ENCODE results near the gene PCOLCE2. TPM values are rescaled to one million over a fixed set of nuclear protein-coding genes. Genes with fewer than 3 reads are reported as not detected.

Gene PCOLCE2
- total RNA-seq, 1 donor from 2014 or later = 1.8 TPM

DNA sequence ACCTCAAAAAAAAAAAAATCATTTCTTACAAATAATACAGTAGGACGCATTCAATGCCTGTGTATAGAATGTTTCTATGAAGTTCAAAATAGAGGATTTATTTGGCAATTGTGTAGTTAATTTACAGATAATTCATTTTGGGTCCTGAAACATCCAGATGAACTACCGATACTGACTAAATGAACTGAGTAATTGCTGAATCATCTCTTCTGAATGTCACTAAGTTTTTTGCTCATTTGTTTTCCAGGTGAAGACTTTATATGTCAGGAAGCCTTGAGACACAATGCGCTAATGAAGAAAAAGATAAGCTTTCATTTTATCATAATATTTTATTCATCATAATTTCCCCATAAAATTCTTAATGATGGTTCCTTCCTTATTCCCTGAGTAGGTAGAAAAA, 39.7 kb downstream of the PCOLCE2 start:
- TF ChIP-seq, protein P1, sequence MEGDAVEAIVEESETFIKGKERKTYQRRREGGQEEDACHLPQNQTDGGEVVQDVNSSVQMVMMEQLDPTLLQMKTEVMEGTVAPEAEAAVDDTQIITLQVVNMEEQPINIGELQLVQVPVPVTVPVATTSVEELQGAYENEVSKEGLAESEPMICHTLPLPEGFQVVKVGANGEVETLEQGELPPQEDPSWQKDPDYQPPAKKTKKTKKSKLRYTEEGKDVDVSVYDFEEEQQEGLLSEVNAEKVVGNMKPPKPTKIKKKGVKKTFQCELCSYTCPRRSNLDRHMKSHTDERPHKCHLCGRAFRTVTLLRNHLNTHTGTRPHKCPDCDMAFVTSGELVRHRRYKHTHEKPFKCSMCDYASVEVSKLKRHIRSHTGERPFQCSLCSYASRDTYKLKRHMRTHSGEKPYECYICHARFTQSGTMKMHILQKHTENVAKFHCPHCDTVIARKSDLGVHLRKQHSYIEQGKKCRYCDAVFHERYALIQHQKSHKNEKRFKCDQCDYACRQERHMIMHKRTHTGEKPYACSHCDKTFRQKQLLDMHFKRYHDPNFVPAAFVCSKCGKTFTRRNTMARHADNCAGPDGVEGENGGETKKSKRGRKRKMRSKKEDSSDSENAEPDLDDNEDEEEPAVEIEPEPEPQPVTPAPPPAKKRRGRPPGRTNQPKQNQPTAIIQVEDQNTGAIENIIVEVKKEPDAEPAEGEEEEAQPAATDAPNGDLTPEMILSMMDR (IDR thresholded peaks at IDR 0.05; ENCODE audit: unreplicated experiment) = no peak
- Mint-ChIP-seq H3K27ac (ENCODE audit: unreplicated experiment) (no peak overlapping the region), H3K27me3 (ENCODE audit: unreplicated experiment) (no peaks in the 10 kb centered on the region), H3K4me3 (ENCODE audit: unreplicated experiment) (no peak overlapping the region), H3K4me1 (ENCODE audit: unreplicated experiment) (no peaks in the 10 kb centered on the region), H3K36me3 (ENCODE audit: low read depth, unreplicated experiment) (no peaks in the 10 kb centered on the region), H3K9me3 (ENCODE audit: unreplicated experiment) (no peaks in the 10 kb centered on the region)
- DNase-seq (ENCODE audit: low spot score) = no peak

DNA sequence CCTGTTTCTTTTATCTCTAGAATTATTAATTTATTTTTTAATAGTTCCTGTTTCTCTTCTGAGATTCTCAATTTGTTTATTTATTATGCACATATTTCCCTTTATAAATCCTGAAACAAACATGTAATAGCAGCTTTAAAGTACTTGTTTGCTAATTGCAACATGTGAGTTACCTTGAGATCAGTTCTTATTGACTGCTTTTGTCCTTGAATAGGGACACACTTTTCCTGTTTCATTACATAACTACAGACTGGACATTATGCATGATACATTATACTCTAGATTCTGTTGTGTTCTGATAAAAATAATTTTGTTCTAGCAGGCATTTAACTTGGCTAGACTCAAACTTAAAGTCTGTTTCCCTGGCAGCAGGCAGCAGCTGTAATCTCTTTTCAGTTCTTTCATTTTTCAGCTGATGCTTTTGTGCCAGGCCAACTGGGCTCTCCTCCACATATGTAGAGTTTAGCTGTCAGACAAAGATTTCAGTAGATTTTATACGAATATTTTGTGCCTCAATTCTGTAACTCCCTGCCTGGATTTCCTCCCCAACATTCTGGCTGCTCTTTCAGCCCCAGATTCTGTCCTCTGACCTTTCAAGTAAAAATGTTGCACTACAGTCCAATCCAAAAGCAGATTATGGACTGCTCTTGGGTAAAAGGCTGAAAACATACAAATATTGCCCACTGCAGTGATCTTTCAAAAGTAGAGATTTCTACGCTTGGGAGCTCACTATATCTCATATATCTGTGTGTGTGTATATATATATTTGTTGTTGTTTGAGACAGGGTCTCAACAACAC, 41.9 kb downstream of the PCOLCE2 start:
- H3K4me3 Mint-ChIP-seq (ENCODE audit: unreplicated experiment) = no peak overlapping the region
- no peaks in the 10 kb centered on the region for H3K9me3 Mint-ChIP-seq (ENCODE audit: unreplicated experiment)
- H3K36me3 Mint-ChIP-seq (ENCODE audit: low read depth, unreplicated experiment) = no peaks in the 10 kb centered on the region
- no peak for DNase-seq (ENCODE audit: low spot score)
- no peaks in the 10 kb centered on the region for H3K27me3 Mint-ChIP-seq (ENCODE audit: unreplicated experiment)
- TF ChIP-seq, protein P1 (IDR thresholded peaks at IDR 0.05; ENCODE audit: unreplicated experiment) = no peak
- H3K4me1 Mint-ChIP-seq (ENCODE audit: unreplicated experiment) = no peaks in the 10 kb centered on the region
- no peak overlapping the region for H3K27ac Mint-ChIP-seq (ENCODE audit: unreplicated experiment)

DNA sequence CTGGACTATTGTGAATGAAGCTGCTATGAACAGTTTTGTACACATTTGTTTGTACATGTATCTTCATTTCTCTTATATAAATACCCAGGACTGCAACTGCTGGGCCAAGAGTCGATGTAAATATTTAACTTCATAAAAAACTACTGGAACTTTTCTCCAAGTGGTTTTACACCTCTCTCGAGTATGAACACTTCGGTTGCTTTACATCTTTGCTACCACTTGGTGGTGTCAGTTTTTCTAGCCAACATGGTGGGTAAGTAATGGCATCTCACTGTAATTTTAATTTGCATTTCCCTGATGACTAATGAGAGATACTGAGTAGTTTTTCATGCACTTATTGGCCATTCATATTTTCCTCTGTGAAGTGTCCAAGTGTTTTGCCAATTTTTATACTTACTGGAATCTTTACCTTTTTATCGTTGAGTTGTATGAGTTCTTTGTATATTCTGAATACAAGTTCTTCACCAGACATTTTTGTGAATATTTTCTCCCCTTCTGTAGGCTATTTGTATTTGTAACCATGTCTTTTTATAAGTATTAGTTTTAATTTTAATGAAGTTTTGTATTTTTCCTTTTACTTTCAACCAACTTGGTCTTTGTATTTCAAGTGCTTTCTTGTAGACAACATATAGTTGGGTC, 44.4 kb downstream of the PCOLCE2 start:
- no peak overlapping the region for H3K27ac Mint-ChIP-seq (ENCODE audit: unreplicated experiment)
- no peaks in the 10 kb centered on the region for H3K36me3 Mint-ChIP-seq (ENCODE audit: low read depth, unreplicated experiment)
- DNase-seq (ENCODE audit: low spot score) = no peak

DNA sequence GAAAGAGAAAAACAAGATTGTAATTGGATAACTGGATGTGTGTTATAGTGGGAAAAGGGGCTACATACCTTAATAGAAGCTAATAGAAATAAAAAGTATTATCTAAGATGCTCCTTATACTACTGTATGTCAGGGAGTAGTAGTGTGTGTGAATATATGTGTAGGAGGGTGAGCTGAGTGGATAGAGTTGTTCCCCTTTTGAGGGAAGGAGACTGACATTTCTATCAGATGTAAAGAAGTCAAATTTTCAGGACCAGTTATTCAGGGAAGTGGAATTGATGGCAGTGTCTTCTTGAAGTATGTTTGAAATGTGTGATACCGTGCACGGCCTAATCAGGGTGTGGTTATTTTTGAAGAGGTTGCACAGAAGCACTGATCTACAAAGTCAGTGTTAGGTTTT, 49.1 kb downstream of the PCOLCE2 start:
- H3K36me3 Mint-ChIP-seq (ENCODE audit: low read depth, unreplicated experiment) = no peaks in the 10 kb centered on the region
- no peak overlapping the region for H3K4me3 Mint-ChIP-seq (ENCODE audit: unreplicated experiment)
- H3K27me3 Mint-ChIP-seq (ENCODE audit: unreplicated experiment) = no peaks in the 10 kb centered on the region
- H3K27ac Mint-ChIP-seq (ENCODE audit: unreplicated experiment) = no peak overlapping the region
- no peaks in the 10 kb centered on the region for H3K4me1 Mint-ChIP-seq (ENCODE audit: unreplicated experiment)
- TF ChIP-seq, protein P1 (IDR thresholded peaks at IDR 0.05; ENCODE audit: unreplicated experiment) = no peak
- no peak for DNase-seq (ENCODE audit: low spot score)
- no peaks in the 10 kb centered on the region for H3K9me3 Mint-ChIP-seq (ENCODE audit: unreplicated experiment)

More for the DNA sequence above, 44.4 kb downstream of the PCOLCE2 start:
- no peak overlapping the region for H3K4me3 Mint-ChIP-seq (ENCODE audit: unreplicated experiment)
- no peaks in the 10 kb centered on the region for H3K27me3 Mint-ChIP-seq (ENCODE audit: unreplicated experiment)
- H3K4me1 Mint-ChIP-seq (ENCODE audit: unreplicated experiment) = no peaks in the 10 kb centered on the region
- TF ChIP-seq, protein P1 (IDR thresholded peaks at IDR 0.05; ENCODE audit: unreplicated experiment) = peak; percentile 58
- no peaks in the 10 kb centered on the region for H3K9me3 Mint-ChIP-seq (ENCODE audit: unreplicated experiment)

DNA sequence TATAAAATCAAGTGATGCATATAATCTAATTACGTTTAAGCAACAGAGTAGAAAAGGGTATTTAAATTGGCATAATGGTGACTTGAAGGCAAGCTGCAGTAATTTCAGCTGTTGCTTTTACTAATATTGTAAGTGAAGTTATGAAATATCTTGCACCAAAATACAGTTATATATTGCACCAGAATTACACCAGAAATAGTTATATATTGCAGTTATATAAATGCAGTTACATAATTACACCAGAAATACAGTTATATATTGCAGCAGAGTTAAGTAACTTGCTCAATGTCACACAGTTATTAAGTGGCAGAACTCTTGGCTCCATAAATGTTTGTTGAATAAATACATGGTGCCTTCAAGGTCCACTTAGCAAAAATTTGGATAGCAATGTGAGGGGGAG, 51.4 kb downstream of the PCOLCE2 start:
- Mint-ChIP-seq H3K36me3 (ENCODE audit: low read depth, unreplicated experiment) (no peaks in the 10 kb centered on the region), H3K27ac (ENCODE audit: unreplicated experiment) (no peak overlapping the region), H3K4me3 (ENCODE audit: unreplicated experiment) (no peak overlapping the region), H3K9me3 (ENCODE audit: unreplicated experiment) (no peaks in the 10 kb centered on the region), H3K27me3 (ENCODE audit: unreplicated experiment) (peaks cover 2% of the 10 kb centered on the region), H3K4me1 (ENCODE audit: unreplicated experiment) (no peaks in the 10 kb centered on the region)
- TF ChIP-seq, protein P1 (IDR thresholded peaks at IDR 0.05; ENCODE audit: unreplicated experiment) = no peak
- no peak for DNase-seq (ENCODE audit: low spot score)

Data from endothelial cell (in vitro differentiated cells).